KBM-7 (cell line): ENCODE measurements around the gene PKDCC.

Experiments
- DNase-seq: peaks from one replicate; pipeline ENCODE4 v3.0.0-alpha.2; 2015
- in situ Hi-C: fragments of 300-500 bp; cut with MboI; formaldehyde crosslinking; loops from 2 replicates; pipeline ENCODE4 v1.14.3; 2020; ENCODE audit warnings: low sequenced_read_pairs, low pct_unique_long_range_greater_than_20kb, mixed read lengths

PKDCC gene

GRCh38 chr2:42047488-42048298, at the start of gene PKDCC:
Gene PKDCC, plus strand, starts transcription at chr2:42048021. Its CDS starts 179 bp downstream, at chr2:42048200.
- peak; percentile 65 for DNase-seq
- in situ Hi-C loops = no loop called here

- in situ Hi-C loops = no loop called here
- DNase-seq = no peak
Observed at GRCh38 chr2:41998186-41999127, 49.4 kb upstream of the PKDCC start.

- DNase-seq = no peak
- in situ Hi-C loops = no loop called here
Observed at GRCh38 chr2:41999128-41999480, 48.7 kb upstream of the PKDCC start.

- in situ Hi-C loops = no loop called here
- DNase-seq = no peak
Observed at GRCh38 chr2:41999592-42000281, 48.1 kb upstream of the PKDCC start.

GRCh38 chr2:42001711-42002201, 46.1 kb upstream of the PKDCC start:
- in situ Hi-C loops = no loop called here
- no peak for DNase-seq

- no peak for DNase-seq
- in situ Hi-C loops = no loop called here
Observed at GRCh38 chr2:42007551-42007950, 40.3 kb upstream of the PKDCC start.

GRCh38 chr2:42008241-42008921, 39.4 kb upstream of the PKDCC start:
- DNase-seq = no peak
- in situ Hi-C loops = no loop called here

- DNase-seq = no peak
- in situ Hi-C loops = no loop called here
Observed at GRCh38 chr2:42009657-42010580, 37.9 kb upstream of the PKDCC start.

- in situ Hi-C loops = no loop called here
- no peak for DNase-seq
Observed at GRCh38 chr2:42010743-42011298, 37.0 kb upstream of the PKDCC start.

- no peak for DNase-seq
- in situ Hi-C loops = no loop called here
Observed at GRCh38 chr2:42012137-42012536, 35.7 kb upstream of the PKDCC start.

- DNase-seq = no peak
- in situ Hi-C loops = no loop called here
Observed at GRCh38 chr2:42012651-42013050, 35.2 kb upstream of the PKDCC start.

- in situ Hi-C loops = no loop called here
- DNase-seq = no peak
Observed at GRCh38 chr2:42013409-42013808, 34.4 kb upstream of the PKDCC start.

GRCh38 chr2:42021464-42021863, 26.4 kb upstream of the PKDCC start:
- DNase-seq = no peak
- in situ Hi-C loops = no loop called here

GRCh38 chr2:42025151-42025582, 22.7 kb upstream of the PKDCC start:
- in situ Hi-C loops = no loop called here
- DNase-seq = peak; percentile 36

- in situ Hi-C loops = no loop called here
- DNase-seq = no peak
Observed at GRCh38 chr2:42026272-42026671, 21.5 kb upstream of the PKDCC start.

- in situ Hi-C loops = no loop called here
- DNase-seq = peak; percentile 82
Observed at GRCh38 chr2:42028571-42029148, 19.2 kb upstream of the PKDCC start.

- DNase-seq = no peak
- in situ Hi-C loops = no loop called here
Observed at GRCh38 chr2:42029171-42029570, 18.6 kb upstream of the PKDCC start.
